GM18861 (cell line): Measurements from ENCODE around the gene SMAD4.

ENCODE experiments used
- ATAC-seq: cut with Tn5 transposase; IDR thresholded peaks from one replicate; pipeline ENCODE4 v1.9.1; 2021; ENCODE audit not compliant: unreplicated experiment

The SMAD4 gene

DNA sequence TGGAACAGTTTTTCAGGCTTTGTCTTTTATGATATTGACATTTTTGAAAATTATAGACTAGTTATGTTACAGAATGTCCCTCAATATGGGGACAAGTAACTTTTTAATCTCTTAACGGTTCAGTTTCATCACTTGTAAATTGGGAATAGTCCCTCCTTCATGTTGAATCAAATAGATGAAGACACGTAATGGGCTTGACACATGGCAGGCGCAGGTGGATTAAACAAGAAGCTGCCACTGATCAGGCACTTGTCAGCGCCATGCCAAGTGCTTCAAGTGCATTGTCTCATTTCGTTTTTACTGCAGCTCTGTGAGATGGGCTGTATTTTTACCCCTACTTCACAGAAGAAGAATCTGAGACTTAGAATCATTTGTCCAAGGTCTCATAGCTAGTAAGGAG is 9.5 kb upstream of the SMAD4 start:
- no peak for ATAC-seq

GRCh38 chr18:51021226-51021965 is 8.6 kb upstream of the SMAD4 start:
- no peak for ATAC-seq

DNA sequence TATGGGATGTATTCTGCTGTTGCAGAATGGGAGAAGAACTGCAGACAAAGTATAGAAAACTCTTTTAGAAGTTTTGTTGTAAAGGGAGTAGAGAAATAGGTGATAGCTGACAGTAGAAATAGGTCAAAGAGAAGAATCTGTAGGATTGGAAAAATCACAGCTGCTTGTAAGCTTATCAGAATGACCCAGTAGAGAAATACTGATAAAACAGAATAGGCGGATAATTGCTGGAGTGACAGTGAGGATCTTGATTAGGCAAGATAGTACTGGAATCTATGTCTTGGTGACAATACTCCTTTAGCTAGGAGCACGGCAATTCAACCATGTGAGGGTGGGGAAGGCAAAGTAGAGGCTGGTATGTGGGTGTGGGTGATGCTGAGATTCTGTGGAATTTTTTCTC is 4.5 kb upstream of the SMAD4 start:
- ATAC-seq: no peak

DNA sequence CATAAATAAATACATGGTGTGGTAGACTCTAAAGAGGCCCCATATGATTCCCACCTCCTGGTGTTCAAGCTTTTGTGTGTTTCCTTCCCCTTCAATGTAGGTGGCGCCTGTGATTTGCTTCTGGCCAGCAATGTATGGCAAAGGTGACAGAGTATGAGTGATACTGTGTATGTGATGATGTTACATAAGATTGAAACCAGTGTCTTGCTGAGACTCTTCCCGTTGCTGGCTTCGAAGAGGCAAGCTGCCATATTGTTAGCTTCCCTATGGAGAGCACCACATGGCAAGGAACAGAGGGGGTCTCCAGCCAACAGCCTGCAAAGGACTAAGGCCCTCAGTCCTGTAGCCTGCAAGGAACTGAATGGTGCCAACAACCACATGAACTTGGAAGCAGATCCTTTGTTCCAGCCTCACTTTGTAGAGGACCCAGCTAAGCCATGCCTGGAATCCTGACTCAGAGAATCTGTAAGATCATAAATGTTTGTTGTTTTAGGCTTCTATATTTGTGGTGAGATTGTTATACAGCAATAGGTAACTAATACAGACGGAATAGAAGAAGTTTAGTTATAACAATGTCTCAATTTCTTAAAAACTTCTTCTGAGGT is 1.7 kb upstream of the SMAD4 start:
- ATAC-seq: no peak

DNA sequence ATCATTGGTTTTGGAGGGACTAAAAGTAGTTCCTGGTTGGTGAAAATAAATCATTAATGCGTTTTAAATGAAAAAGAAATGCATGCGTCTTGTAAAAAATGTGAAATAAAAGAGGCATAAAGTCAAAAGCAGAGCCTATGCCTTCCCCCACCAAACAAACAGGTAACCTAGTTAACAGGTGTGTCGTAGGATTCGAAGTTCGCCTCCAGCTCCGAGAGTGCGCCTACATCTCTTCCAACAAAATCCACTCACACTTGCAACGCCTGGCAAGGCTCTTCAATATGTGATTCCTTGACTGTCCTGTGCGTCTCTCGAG is 677 bp upstream of the SMAD4 start:
- ATAC-seq: peak; percentile 12

- peak; percentile 33 for ATAC-seq
Observed at GRCh38 chr18:51030537-51031258, 685 bp downstream of the SMAD4 start.

- ATAC-seq: no peak
Observed at GRCh38 chr18:51032193-51032592, 2.2 kb downstream of the SMAD4 start.

GRCh38 chr18:51037230-51037629 is 7.2 kb downstream of the SMAD4 start:
- ATAC-seq: no peak

DNA sequence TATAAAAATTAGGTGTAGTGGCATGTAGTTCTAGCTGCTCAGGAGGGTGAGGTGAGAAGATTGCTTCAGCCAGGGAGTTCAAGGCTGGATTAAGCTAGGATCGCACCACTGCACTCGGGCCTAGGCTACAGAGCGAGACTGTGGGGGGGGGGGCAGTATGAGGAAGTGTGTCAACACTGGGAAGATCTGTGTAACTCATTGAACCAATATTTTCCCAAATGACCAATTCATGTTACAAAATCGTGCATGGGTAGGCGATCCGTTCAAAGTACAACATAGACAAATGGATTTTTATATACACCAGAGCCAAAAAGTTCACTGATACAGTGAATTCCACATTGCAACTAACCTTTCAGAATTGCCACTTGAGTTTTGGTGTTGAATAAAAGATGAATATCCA is 8.1 kb downstream of the SMAD4 start:
- no peak for ATAC-seq

DNA sequence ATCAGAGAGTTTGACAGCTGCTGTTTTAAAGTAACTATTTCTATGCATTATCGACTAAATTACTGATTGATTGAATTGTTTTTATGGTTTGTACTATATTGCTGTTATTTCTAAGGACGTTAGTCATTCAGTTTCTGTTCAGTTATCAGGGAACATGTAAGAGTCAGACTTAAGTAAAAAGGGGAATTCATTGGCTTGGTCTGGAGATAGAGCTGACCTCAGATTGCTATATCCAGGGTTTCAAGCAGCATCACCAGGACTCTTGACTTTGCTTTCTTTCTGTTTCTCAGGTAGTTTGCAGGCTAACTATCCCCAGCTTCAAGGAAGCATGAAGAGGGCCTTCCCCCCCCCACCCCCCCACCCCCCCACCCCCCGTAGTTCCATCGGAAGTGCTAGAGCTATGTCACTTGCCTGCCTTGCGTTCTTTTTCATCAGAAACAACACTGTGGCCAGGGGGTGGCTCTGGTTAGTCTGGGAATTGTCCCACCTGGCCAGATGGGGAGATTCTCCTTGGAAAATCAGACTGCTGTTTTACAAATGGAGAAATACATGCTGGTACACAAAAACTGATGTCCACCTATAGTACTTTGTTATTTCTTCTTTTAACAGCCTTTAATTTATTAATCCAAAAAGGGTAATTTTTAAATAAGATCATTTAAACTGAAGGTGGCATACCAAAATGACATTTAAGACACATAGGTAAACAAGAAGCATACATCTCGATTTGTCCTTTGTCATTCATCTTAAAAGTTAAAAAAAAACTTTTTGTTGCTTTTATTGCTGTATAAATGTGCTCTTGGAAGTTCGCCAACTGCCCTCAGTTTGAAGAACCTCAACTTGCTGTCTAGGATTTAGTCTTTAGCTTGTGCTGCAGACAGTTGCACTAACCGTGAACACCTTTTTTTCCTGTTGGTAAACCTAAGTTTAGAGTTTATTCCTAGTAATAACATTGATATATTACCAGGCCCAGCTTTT is 9.4 kb downstream of the SMAD4 start:
- ATAC-seq: peak; percentile 53

GRCh38 chr18:51041677-51042352 is 11.8 kb downstream of the SMAD4 start:
- ATAC-seq: no peak

DNA sequence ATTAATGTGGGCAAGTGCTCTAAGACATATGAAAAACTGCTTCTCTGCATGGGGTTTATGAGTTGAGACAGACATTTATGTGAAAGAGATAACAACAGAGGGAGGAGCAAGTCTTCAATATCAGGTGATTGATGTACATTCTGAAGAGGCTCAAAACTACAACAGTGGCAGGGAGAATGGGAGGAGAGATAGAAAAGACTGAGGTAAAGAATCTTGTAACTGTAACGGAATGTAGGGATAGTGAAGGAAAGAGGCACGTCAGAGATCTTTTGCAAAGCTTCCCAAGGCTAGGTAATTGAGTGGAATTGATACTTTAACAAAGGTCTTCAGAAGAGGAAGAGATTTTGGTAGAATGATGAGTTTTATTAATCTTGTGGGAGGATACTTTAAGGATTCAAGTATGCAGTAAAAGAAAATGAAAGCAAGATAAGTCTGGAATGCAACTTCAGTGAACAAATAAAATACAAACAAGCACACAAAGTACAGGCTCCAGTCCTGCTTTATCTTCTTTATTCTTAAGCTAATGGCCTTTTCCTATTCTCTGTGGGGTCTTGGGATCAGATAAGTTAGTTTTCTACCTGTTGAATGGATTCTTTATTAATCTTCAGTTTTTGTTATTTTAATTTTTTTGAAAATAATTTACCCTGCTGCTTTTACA is 15.0 kb downstream of the SMAD4 start:
- no peak for ATAC-seq

DNA sequence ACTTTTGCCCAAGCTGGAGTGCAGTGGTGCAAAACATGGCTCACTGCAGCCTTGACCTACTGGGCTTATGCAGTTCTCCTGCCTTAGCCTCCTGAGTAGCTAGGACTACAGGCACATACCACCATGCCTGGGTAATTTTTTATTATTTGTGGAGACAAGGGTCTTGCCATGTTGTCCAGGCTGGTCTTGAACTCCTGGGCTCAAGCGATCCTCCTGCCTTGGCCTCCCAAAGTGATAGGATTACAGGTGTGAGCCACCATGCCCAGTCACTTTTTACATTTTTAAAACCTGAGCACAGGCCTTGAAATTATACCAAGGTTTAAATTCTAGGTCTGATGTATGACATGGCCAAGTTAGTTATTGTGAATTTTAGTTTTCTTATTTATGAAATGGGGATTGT is 18.2 kb downstream of the SMAD4 start:
- ATAC-seq: no peak

- ATAC-seq: no peak
Observed at GRCh38 chr18:51049137-51049536, 19.1 kb downstream of the SMAD4 start.

DNA sequence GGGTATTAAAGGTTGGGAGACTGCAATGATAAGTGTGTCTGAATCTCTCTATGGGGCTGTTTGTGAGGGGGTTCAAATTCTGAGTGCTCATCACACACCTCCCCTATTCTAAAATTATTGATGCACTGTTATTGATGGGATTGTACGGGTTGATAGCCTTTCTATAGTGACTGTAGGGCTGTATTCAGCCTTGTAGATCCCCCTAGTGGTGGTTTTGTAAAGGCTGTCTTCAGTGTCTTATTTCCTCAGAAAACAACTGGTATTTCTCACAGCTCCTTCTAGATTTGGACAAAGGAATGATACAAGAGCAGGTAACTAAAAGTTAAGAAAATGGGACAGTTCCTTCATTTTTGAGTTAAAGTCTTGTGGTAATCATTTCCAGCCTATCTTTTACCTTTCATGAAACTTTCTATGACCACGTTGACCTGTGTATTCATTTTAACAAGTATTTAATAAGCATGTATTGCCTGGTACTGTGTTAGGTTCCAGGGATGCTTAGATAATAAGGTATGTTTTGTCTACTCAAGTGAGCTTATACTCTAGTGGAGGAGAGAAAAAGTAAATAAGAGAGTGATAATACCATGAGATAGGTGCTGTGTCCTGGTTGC is 21.2 kb downstream of the SMAD4 start:
- ATAC-seq: peak; percentile 77

GRCh38 chr18:51053814-51054213 is 23.8 kb downstream of the SMAD4 start:
- ATAC-seq: no peak

DNA sequence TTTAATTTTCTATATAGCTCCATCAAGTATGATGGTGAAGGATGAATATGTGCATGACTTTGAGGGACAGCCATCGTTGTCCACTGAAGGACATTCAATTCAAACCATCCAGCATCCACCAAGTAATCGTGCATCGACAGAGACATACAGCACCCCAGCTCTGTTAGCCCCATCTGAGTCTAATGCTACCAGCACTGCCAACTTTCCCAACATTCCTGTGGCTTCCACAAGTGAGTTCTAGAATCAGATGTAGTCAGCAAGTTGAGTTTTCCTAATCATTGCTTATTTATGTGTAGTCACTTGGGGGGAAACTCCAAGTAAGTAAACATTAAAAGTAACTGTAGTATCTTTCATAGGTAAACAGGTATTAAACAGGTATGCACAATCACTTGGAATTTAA is 24.8 kb downstream of the SMAD4 start:
- ATAC-seq: no peak

DNA sequence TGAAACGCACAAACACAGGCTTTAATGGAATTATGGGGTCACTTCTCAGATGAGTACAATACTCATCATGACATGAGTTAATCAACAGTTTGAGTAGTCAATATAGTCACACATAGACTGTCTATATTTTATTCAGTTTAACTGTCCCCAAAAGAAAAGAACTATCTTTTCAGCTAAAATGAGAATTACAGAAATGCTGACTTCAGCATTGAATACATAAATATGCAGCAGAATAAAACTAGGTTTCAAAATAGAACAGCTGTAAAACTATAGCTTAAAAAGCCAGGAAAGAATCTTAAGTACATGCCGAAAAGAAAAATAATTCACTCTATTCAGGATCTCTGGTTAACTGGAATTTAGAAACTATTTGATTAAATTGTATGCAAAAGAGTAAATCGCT is 30.0 kb downstream of the SMAD4 start:
- ATAC-seq: no peak

DNA sequence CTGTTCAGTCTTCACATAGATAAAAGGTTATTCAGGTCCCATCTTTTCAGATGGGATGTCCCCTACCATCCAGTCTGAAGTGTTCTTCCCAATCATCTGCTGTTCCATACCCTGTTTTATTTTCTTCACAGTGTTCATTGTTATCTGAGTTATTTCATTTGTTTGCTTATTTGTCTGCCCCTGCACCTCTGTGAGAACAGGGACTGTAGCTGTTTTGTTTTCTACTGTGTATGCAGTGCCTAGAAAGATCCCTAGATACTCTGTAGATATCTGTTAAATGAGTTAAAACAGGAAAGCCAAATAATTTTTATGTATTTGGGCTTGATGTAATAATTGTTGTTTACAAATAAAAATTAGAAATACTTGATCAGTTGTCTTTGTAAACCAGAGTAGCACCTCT is 34.2 kb downstream of the SMAD4 start:
- ATAC-seq: no peak

GRCh38 chr18:51066273-51066672 is 36.3 kb downstream of the SMAD4 start:
- no peak for ATAC-seq
